GM12878 (cell line): ENCODE results near the gene DCAF7. TPM values are rescaled to one million over a fixed set of nuclear protein-coding genes. Genes with fewer than 3 reads are reported as not detected.

ENCODE experiments used
- ATAC-seq: fragments of 200-7000 bp; cut with Tn5 transposase; 3 replicates; pipeline ENCODE4 v1.9.1; 2020; ENCODE audit warnings: mild to moderate bottlenecking, moderate library complexity
- BruUV-seq: library from RNA; stranded (reverse); fragments of 400-500 nt; replicated peaks from 2 replicates; lab custom pipeline; 2021; lab: Mats Ljungman, UMichigan
- CTCF ChIA-PET: fragments of 300-600 bp; sonication (Branson Sonifier 250); formaldehyde crosslinking; extraction: SDS; loops from one replicate; lab custom pipeline; 2021; ENCODE audit warnings: inconsistent platforms; lab: Yijun Ruan, JAX
- POLR2A ChIA-PET: fragments of 350-600 bp; formaldehyde crosslinking; extraction: SDS; loops from one replicate; lab custom pipeline; 2021; ENCODE audit warnings: inconsistent platforms; lab: Charles Lee
- RAD21 ChIA-PET: fragments of 300-600 bp; sonication (Branson Sonifier 250); formaldehyde crosslinking; loops from one replicate; lab custom pipeline; 2023; ENCODE audit warnings: antibody characterized with exemption; ENCODE audit not compliant: unreplicated experiment; lab: Charles Lee
- SMC1A ChIA-PET: fragments of 300-600 bp; sonication (Branson Sonifier 250); formaldehyde crosslinking; loops from one replicate; lab custom pipeline; 2023; ENCODE audit not compliant: unreplicated experiment, uncharacterized antibody; lab: Charles Lee
- DNase-seq: peaks from one replicate; pipeline ENCODE4 v3.0.0-alpha.2; 2011; ENCODE audit warnings: low read depth, low spot score
- FAIRE-seq: peaks from 3 replicates; lab custom pipeline; 2011; peaks lifted over from hg19 to GRCh38; lab: Jason Lieb, UNC
- H2AFZ ChIP-seq: 2 replicates; pipeline ENCODE4 v1.6.0; 2011; ENCODE audit warnings: low read depth, low read length, control low read depth; ENCODE audit not compliant: control insufficient read depth
- H3K27ac ChIP-seq: 2 replicates; pipeline ENCODE4 v1.5.1; 2011; ENCODE audit warnings: control low read depth; ENCODE audit not compliant: control insufficient read depth, insufficient read depth
- H3K27me3 ChIP-seq, 2 experiments: replicated peaks in 1 of 2; 2 replicates each; pipeline versions ENCODE4 v1.6.0 to v1.6.1; 2011; ENCODE audit warnings: low read length in 1 of 2; ENCODE audit not compliant: control insufficient read depth in 2 of 2, insufficient read depth in 2 of 2
- H3K36me3 ChIP-seq, 2 experiments: 2 replicates each; pipeline ENCODE4 v1.5.1; 2011; ENCODE audit warnings: low read length in 1 of 2; ENCODE audit not compliant: control insufficient read depth in 2 of 2, insufficient read depth in 2 of 2
- H3K4me1 ChIP-seq: 2 replicates; pipeline ENCODE4 v1.6.1; 2011; ENCODE audit warnings: mild to moderate bottlenecking, low read length, moderate library complexity, mixed read lengths; ENCODE audit not compliant: control insufficient read depth, insufficient read depth
- H3K4me2 ChIP-seq: 2 replicates; pipeline ENCODE4 v1.6.0; 2011; ENCODE audit warnings: control low read depth; ENCODE audit not compliant: control insufficient read depth, insufficient read depth
- H3K4me3 ChIP-seq: fragments of 200-600 bp; sonication (generic); 2 replicates; pipeline ENCODE4 v1.5.1; 2016
- H3K79me2 ChIP-seq: 2 replicates; pipeline ENCODE4 v1.6.0; 2011; ENCODE audit warnings: low read length; ENCODE audit not compliant: control insufficient read depth, insufficient read depth
- H3K9ac ChIP-seq: 2 replicates; pipeline ENCODE4 v1.8.0; 2011; ENCODE audit warnings: low read length, control low read depth, mixed read lengths; ENCODE audit not compliant: control insufficient read depth, insufficient read depth
- H3K9me3 ChIP-seq: replicated peaks from 3 replicates; pipeline ENCODE4 v1.5.1; 2011; ENCODE audit warnings: mild to moderate bottlenecking, low read length; ENCODE audit not compliant: control insufficient read depth, insufficient read depth
- H4K20me1 ChIP-seq: 2 replicates; pipeline ENCODE4 v1.6.0; 2011; ENCODE audit not compliant: control insufficient read depth, insufficient read depth
- ATF2 ChIP-seq: IDR thresholded peaks from 2 replicates; pipeline ENCODE4 v1.6.1; 2012; ENCODE audit warnings: low read length, inconsistent platforms
- BHLHE40 ChIP-seq, 2 experiments: fragments of 450-650 bp in 1 of 2; IDR thresholded peaks; 2 replicates each; pipeline ENCODE4 v1.6.1; 2011 to 2017; ENCODE audit warnings: low read depth in 2 of 2, borderline replicate concordance in 1 of 2, improper control_type of control experiment in 1 of 2, low read length in 1 of 2, mild to moderate bottlenecking in 1 of 2
- CBX3 ChIP-seq: fragments of 200-600 bp; sonication (generic); IDR thresholded peaks from 2 replicates; pipeline ENCODE4 v1.6.1; 2016; ENCODE audit warnings: low read depth, borderline replicate concordance
- CREB1 ChIP-seq: IDR thresholded peaks from 2 replicates; pipeline ENCODE4 v1.6.1; 2012; ENCODE audit warnings: low read depth, mild to moderate bottlenecking, inconsistent platforms
- CREM ChIP-seq: IDR thresholded peaks from 2 replicates; pipeline ENCODE4 v1.6.1; 2014; ENCODE audit warnings: antibody characterized with exemption, low read depth
- DPF2 ChIP-seq: fragments of 450-650 bp; IDR thresholded peaks from 2 replicates; pipeline ENCODE4 v1.6.1; 2017; ENCODE audit warnings: mild to moderate bottlenecking
- E2F8 ChIP-seq: fragments of 450-650 bp; IDR thresholded peaks from 2 replicates; pipeline ENCODE4 v1.6.1; 2018; ENCODE audit warnings: mild to moderate bottlenecking, low read depth, moderate library complexity; ENCODE audit not compliant: partially characterized antibody
- EED ChIP-seq: sonication (generic); IDR thresholded peaks from 2 replicates; pipeline ENCODE4 v1.6.1; 2016; ENCODE audit warnings: antibody characterized with exemption, low read depth
- EGR1 ChIP-seq, 2 experiments: IDR thresholded peaks; 1 replicate in 1 of 2; 2 replicates in 1 of 2; pipeline ENCODE4 v1.6.1; 2011 to 2012; ENCODE audit warnings: low read depth in 2 of 2, low read length in 2 of 2, borderline replicate concordance in 1 of 2, mild to moderate bottlenecking in 1 of 2, moderate library complexity in 1 of 2
- ESRRA ChIP-seq: IDR thresholded peaks from 2 replicates; pipeline ENCODE4 v1.6.1; 2012; ENCODE audit warnings: mild to moderate bottlenecking, low read length, improper control_type of control experiment
- HDAC6 ChIP-seq: fragments of 200-600 bp; sonication (generic); IDR thresholded peaks from one replicate; pipeline ENCODE4 v1.8.0; 2017; ENCODE audit warnings: antibody characterized with exemption; ENCODE audit not compliant: unreplicated experiment
- MEF2B ChIP-seq: fragments of 450-650 bp; IDR thresholded peaks from 2 replicates; pipeline ENCODE4 v1.6.1; 2018; ENCODE audit warnings: mild to moderate bottlenecking, moderate library complexity; ENCODE audit not compliant: partially characterized antibody, poor library complexity, severe bottlenecking
- MTA2 ChIP-seq: fragments of 450-650 bp; IDR thresholded peaks from 2 replicates; pipeline ENCODE4 v1.6.1; 2016; ENCODE audit warnings: low read depth, mild to moderate bottlenecking, moderate library complexity
- POLR2A ChIP-seq: IDR thresholded peaks from 2 replicates; pipeline ENCODE4 v1.6.1; 2011; ENCODE audit warnings: low read depth, mild to moderate bottlenecking, low read length
- RBBP5 ChIP-seq: fragments of 200-600 bp; sonication (generic); conservative IDR thresholded peaks from 2 replicates; pipeline ENCODE4 v1.6.1; 2016
- SIN3A ChIP-seq: IDR thresholded peaks from 2 replicates; pipeline ENCODE4 v1.6.1; 2012; ENCODE audit warnings: low read depth, low read length, improper control_type of control experiment
- SMAD5 ChIP-seq: IDR thresholded peaks from 2 replicates; pipeline ENCODE4 v1.6.1; 2016; ENCODE audit warnings: antibody characterized with exemption, low read depth
- SMARCA5 ChIP-seq: fragments of 450-650 bp; IDR thresholded peaks from 2 replicates; pipeline ENCODE4 v1.6.1; 2017; ENCODE audit warnings: mild to moderate bottlenecking
- SP1 ChIP-seq: IDR thresholded peaks from one replicate; pipeline ENCODE4 v1.6.1; 2011; ENCODE audit warnings: low read depth, low read length
- STAT1 ChIP-seq: fragments of 450-650 bp; conservative IDR thresholded peaks from 2 replicates; pipeline ENCODE4 v1.6.1; 2014; ENCODE audit warnings: antibody characterized with exemption, mild to moderate bottlenecking
- TAF1 ChIP-seq: IDR thresholded peaks from 2 replicates; pipeline ENCODE4 v1.6.1; 2011; ENCODE audit warnings: mild to moderate bottlenecking, low read depth, low read length, borderline replicate concordance
- ZBED1 ChIP-seq: IDR thresholded peaks from 2 replicates; pipeline ENCODE4 v1.6.1; 2016; ENCODE audit warnings: borderline replicate concordance
- ZNF207 ChIP-seq: fragments of 450-650 bp; IDR thresholded peaks from 2 replicates; pipeline ENCODE4 v1.6.1; 2014; ENCODE audit warnings: antibody characterized with exemption, mild to moderate bottlenecking, borderline replicate concordance
- ZNF217 ChIP-seq: fragments of 450-650 bp; IDR thresholded peaks from 2 replicates; pipeline ENCODE4 v1.6.1; 2017; ENCODE audit warnings: antibody characterized with exemption, mild to moderate bottlenecking
- WGBS: methylation state at CpG from one replicate; pipeline ENCODE4 v1.1.6; 2016; ENCODE audit warnings: low lambda C conversion rate; ENCODE audit not compliant: insufficient replicate concordance, insufficient coverage; ENCODE audit errors: missing lambda C conversion rate; 5-methylcytosine and 5-hydroxymethylcytosine counted together
- in situ Hi-C: fragments of 300-500 bp; cut with MboI; formaldehyde crosslinking; loops from 9 replicates; pipeline ENCODE4 v1.14.3; 2018; ENCODE audit warnings: mixed read lengths
- intact Hi-C: fragments of 100-400 bp; cut with micrococcal nuclease; formaldehyde crosslinking; loops from one replicate; pipeline ENCODE4 v1.14.2; 2022; ENCODE audit not compliant: unreplicated experiment
- polyA plus RNA-seq, 11 experiments: library from polyadenylated mRNA; depleted of rRNA in 4 of 11; unstranded in 6 of 11; stranded (reverse) in 5 of 11; fragments of >200 nt; fragmentation: Nextera tagmentation in 4 of 11; fragmentation: Illumina TruSeq in 1 of 11; extraction: Ambion mirVana in 4 of 11; extraction: Trizol in 1 of 11; gene quantifications; 1 replicate in 1 of 11; 2 replicates in 10 of 11; pipeline versions ENCODE4 v1.2.1 to v1.2.3, GENCODE V29; 2011 to 2016; ENCODE audit warnings: inconsistent platforms in 2 of 11, missing spikeins in 2 of 11, low read depth in 1 of 11
- total RNA-seq, 4 experiments: library from RNA; depleted of rRNA in 3 of 4; stranded (reverse); fragments of >200 nt in 3 of 4; fragmentation: Illumina TruSeq in 1 of 4; extraction: Trizol in 1 of 4; gene quantifications; 2 replicates each; pipeline versions ENCODE4 v1.2.1 to v1.2.3, GENCODE V29; 2013 to 2021

DCAF7 gene
- total and polyA plus RNA-seq, 10 of the 15 experiments (the other 5 are each of a cell fraction or from before 2014, with no cell fraction given), result 27.0 to 103 (median 54.5) TPM

- no peak for TF ChIP-seq ZBED1
- no peak for TF ChIP-seq EED
- no peak for TF ChIP-seq SP1
- no peak for TF ChIP-seq EGR1 (IDR thresholded peaks at IDR 0.05; ENCODE audit: borderline replicate concordance in 1 of 2, low read depth in 2 of 2, low read length in 2 of 2)
- TF ChIP-seq HDAC6, result no peak
Measured at GRCh38 chr17:63506627-63507026, 43.6 kb upstream of the DCAF7 start (continued).

GRCh38 chr17:63511331-63511730 lies 38.9 kb upstream of the DCAF7 start:
- no peak overlapping the region for H2AFZ ChIP-seq
- H3K79me2 ChIP-seq, result no peaks in the 10 kb centered on the region
- RAD21 ChIA-PET, result no interaction called here
- H3K27ac ChIP-seq, result no peak overlapping the region
- TF ChIP-seq ESRRA (no peak), ZNF207 (no peak), EED (no peak), ATF2 (no peak), SMAD5 (no peak), CBX3 (no peak), TAF1 (no peak), BHLHE40 (IDR thresholded peaks at IDR 0.05; ENCODE audit: borderline replicate concordance in 1 of 2, low read depth in 2 of 2, low read length in 1 of 2) (no peak), ZNF217 (no peak), DPF2 (no peak), STAT1 (no peak), RBBP5 (no peak), MTA2 (no peak), SMARCA5 (no peak), CREM (no peak), SIN3A (no peak), POLR2A (no peak), E2F8 (no peak), MEF2B (no peak), CREB1 (no peak)
- TF ChIP-seq, all 136 proteins: peak for 0
- H3K4me1 ChIP-seq, result peaks cover 9% of the 10 kb centered on the region
- no peak for DNase-seq
- no peak overlapping the region for H3K4me2 ChIP-seq
- ChIA-PET SMC1A (interaction anchor here (0.7 kb wide), 1 partner anchor 269 kb away, joined by 3 read pairs; no protein-coding TSS in a partner anchor), CTCF (no interaction called here), POLR2A (no interaction called here)
- 35% methylated on average over 8 of the region's 8 CpGs for WGBS
- no peak overlapping the region for H3K4me3 ChIP-seq
- no peak for ATAC-seq
- no peaks in the 10 kb centered on the region; a peak in 1 of 4 replicates for H3K27me3 ChIP-seq
- H4K20me1 ChIP-seq, result no peaks in the 10 kb centered on the region
- BruUV-seq, result no TSS peak
- H3K9me3 ChIP-seq, result no peaks in the 10 kb centered on the region
- no peak for FAIRE-seq
- in situ Hi-C loops, result no loop called here
- intact Hi-C loops, result no loop called here
- no peaks in the 10 kb centered on the region for H3K36me3 ChIP-seq
- no peak overlapping the region for H3K9ac ChIP-seq
